Stimulated activated naive B cell treated with anti-CD40 and anti-IgM and Interleukin-4, amounts not matched to agents 10 μg/mL and 1 μg/mL and 100 μg/mL, for 72 hours (primary cell): ENCODE results near the gene MSMB.
"Not testable (repeated sequence)": the region's sequence is repeated elsewhere in the genome, so short reads cannot be mapped to it uniquely, and the experiment has no call there.

ENCODE experiments used
- ATAC-seq, 2 donors: fragments of 150-1000 bp; cut with Tn5 transposase; replicated peaks; 2 replicates each; pipeline ENCODE4 v1.10.0; 2021; ENCODE audit warnings: moderate library complexity in 1 of 2
- DNase-seq: peaks from one replicate; pipeline ENCODE4 v3.0.0; 2021
- H3K27ac Mint-ChIP-seq: one replicate; pipeline ENCODE4 v1.8.0; 2022; ENCODE audit warnings: mild to moderate bottlenecking, mixed read lengths
- H3K27me3 Mint-ChIP-seq, 2 donors: one replicate each; pipeline ENCODE4 v1.8.0; 2022; ENCODE audit warnings: mixed read lengths in 2 of 2
- H3K36me3 Mint-ChIP-seq, 2 donors: one replicate each; pipeline ENCODE4 v1.8.0; 2022; ENCODE audit warnings: mixed read lengths in 2 of 2, mild to moderate bottlenecking in 1 of 2
- H3K4me1 Mint-ChIP-seq, 2 donors: one replicate each; pipeline ENCODE4 v1.8.0; 2022; ENCODE audit warnings: mixed read lengths in 2 of 2, mild to moderate bottlenecking in 1 of 2
- H3K4me3 Mint-ChIP-seq, 2 donors: one replicate each; pipeline ENCODE4 v1.8.0; 2022; ENCODE audit warnings: mild to moderate bottlenecking in 2 of 2, mixed read lengths in 2 of 2, moderate library complexity in 1 of 2
- H3K9me3 Mint-ChIP-seq, 2 donors: one replicate each; pipeline ENCODE4 v1.8.0; 2022; ENCODE audit warnings: mixed read lengths in 2 of 2, mild to moderate bottlenecking in 1 of 2

Gene MSMB

GRCh38 chr10:46055771-46056170 is 9.7 kb upstream of the MSMB start:
- peaks cover 0 to 1% of the 10 kb centered on the region in 2 donors for H3K4me1 Mint-ChIP-seq
- ATAC-seq = no peak
- H3K27me3 Mint-ChIP-seq = peaks cover 10 to 11% of the 10 kb centered on the region in 2 donors
- peaks cover 4 to 5% of the 10 kb centered on the region in 2 donors for H3K9me3 Mint-ChIP-seq
- H3K4me3 Mint-ChIP-seq = no peak overlapping the region
- H3K27ac Mint-ChIP-seq = no peak overlapping the region
- no peak for DNase-seq
- H3K36me3 Mint-ChIP-seq = peaks cover 3 to 7% of the 10 kb centered on the region in 2 donors

- Mint-ChIP-seq H3K9me3 (peaks cover 4 to 5% of the 10 kb centered on the region in 2 donors), H3K4me3 (no peak overlapping the region), H3K27ac (no peak overlapping the region), H3K36me3 (peaks cover 3 to 7% of the 10 kb centered on the region in 2 donors), H3K4me1 (peaks cover 0 to 1% of the 10 kb centered on the region in 2 donors), H3K27me3 (peaks cover 12 to 13% of the 10 kb centered on the region in 2 donors)
- DNase-seq (no peak), ATAC-seq (no peak)
Observed at GRCh38 chr10:46053534-46054434, 7.7 kb upstream of the MSMB start.

- peaks cover 12 to 13% of the 10 kb centered on the region in 2 donors for H3K27me3 Mint-ChIP-seq
- H3K4me1 Mint-ChIP-seq = peaks cover 0 to 1% of the 10 kb centered on the region in 2 donors
- DNase-seq = no peak
- ATAC-seq = no peak
- H3K4me3 Mint-ChIP-seq = no peak overlapping the region
- H3K27ac Mint-ChIP-seq = no peak overlapping the region
- H3K9me3 Mint-ChIP-seq = peaks cover 4 to 5% of the 10 kb centered on the region in 2 donors
- H3K36me3 Mint-ChIP-seq = peaks cover 3 to 7% of the 10 kb centered on the region in 2 donors
Observed at GRCh38 chr10:46052791-46053375, 6.8 kb upstream of the MSMB start.

GRCh38 chr10:46052057-46052790 is 6.2 kb upstream of the MSMB start:
- no peak overlapping the region for H3K27ac Mint-ChIP-seq
- no peak for ATAC-seq
- peaks cover 3 to 4% of the 10 kb centered on the region in 2 donors for H3K9me3 Mint-ChIP-seq
- peaks cover 0 to 1% of the 10 kb centered on the region in 2 donors for H3K4me1 Mint-ChIP-seq
- no peak for DNase-seq
- no peak overlapping the region for H3K4me3 Mint-ChIP-seq
- peaks cover 10 to 12% of the 10 kb centered on the region in 2 donors for H3K27me3 Mint-ChIP-seq
- peaks cover 3 to 4% of the 10 kb centered on the region in 2 donors for H3K36me3 Mint-ChIP-seq

- Mint-ChIP-seq H3K36me3 (no peaks in the 10 kb centered on the region), H3K27ac (no peak overlapping the region), H3K4me3 (no peak overlapping the region), H3K4me1 (peaks cover 0 to 1% of the 10 kb centered on the region in 2 donors), H3K9me3 (no peaks in the 10 kb centered on the region), H3K27me3 (peaks cover 10 to 12% of the 10 kb centered on the region in 2 donors)
- ATAC-seq = no peak
- DNase-seq = no peak
Observed at GRCh38 chr10:46050941-46051623, 5.0 kb upstream of the MSMB start.

- peaks cover 7 to 12% of the 10 kb centered on the region in 2 donors for H3K27me3 Mint-ChIP-seq
- not testable (repeated sequence) for DNase-seq, H3K4me1 Mint-ChIP-seq, H3K4me3 Mint-ChIP-seq, ATAC-seq, H3K36me3 Mint-ChIP-seq, H3K27ac Mint-ChIP-seq, H3K9me3 Mint-ChIP-seq
Observed at GRCh38 chr10:46049497-46049831, 3.4 kb upstream of the MSMB start.

GRCh38 chr10:46048152-46048551 is 2.1 kb upstream of the MSMB start:
- ATAC-seq (no peak), DNase-seq (no peak)
- Mint-ChIP-seq H3K4me3 (no peak overlapping the region), H3K27me3 (peaks cover 7 to 12% of the 10 kb centered on the region in 2 donors), H3K9me3 (no peaks in the 10 kb centered on the region), H3K4me1 (peaks cover 0 to 1% of the 10 kb centered on the region in 2 donors), H3K27ac (no peak overlapping the region), H3K36me3 (no peaks in the 10 kb centered on the region)

GRCh38 chr10:46042527-46042926 is 3.5 kb downstream of the MSMB start:
- Mint-ChIP-seq H3K27ac (no peak overlapping the region), H3K4me3 (no peak overlapping the region), H3K4me1 (no peaks in the 10 kb centered on the region), H3K9me3 (no peaks in the 10 kb centered on the region), H3K27me3 (no peaks in the 10 kb centered on the region), H3K36me3 (no peaks in the 10 kb centered on the region)
- ATAC-seq = no peak
- DNase-seq = no peak

GRCh38 chr10:46040004-46040403 is 6.1 kb downstream of the MSMB start:
- Mint-ChIP-seq H3K4me3 (no peak overlapping the region), H3K27me3 (peaks cover 0 to 5% of the 10 kb centered on the region in 2 donors), H3K27ac (no peak overlapping the region), H3K4me1 (no peaks in the 10 kb centered on the region), H3K9me3 (no peaks in the 10 kb centered on the region), H3K36me3 (no peaks in the 10 kb centered on the region)
- DNase-seq (no peak), ATAC-seq (no peak)

- no peak overlapping the region for H3K27ac Mint-ChIP-seq
- no peak overlapping the region for H3K4me3 Mint-ChIP-seq
- H3K36me3 Mint-ChIP-seq = no peaks in the 10 kb centered on the region
- no peaks in the 10 kb centered on the region for H3K4me1 Mint-ChIP-seq
- no peak for DNase-seq
- no peak for ATAC-seq
- H3K27me3 Mint-ChIP-seq = peaks cover 0 to 5% of the 10 kb centered on the region in 2 donors
- H3K9me3 Mint-ChIP-seq = no peaks in the 10 kb centered on the region
Observed at GRCh38 chr10:46037107-46037825, 8.8 kb downstream of the MSMB start.

- DNase-seq (no peak), ATAC-seq (no peak)
- Mint-ChIP-seq H3K36me3 (no peaks in the 10 kb centered on the region), H3K4me1 (no peaks in the 10 kb centered on the region), H3K9me3 (no peaks in the 10 kb centered on the region), H3K27ac (no peak overlapping the region), H3K27me3 (peaks cover 0 to 5% of the 10 kb centered on the region in 2 donors), H3K4me3 (no peak overlapping the region)
Observed at GRCh38 chr10:46035923-46036849, 9.9 kb downstream of the MSMB start.

- no peak overlapping the region for H3K4me3 Mint-ChIP-seq
- ATAC-seq (no peak), DNase-seq (no peak)
- H3K27me3 Mint-ChIP-seq = peaks cover 0 to 5% of the 10 kb centered on the region in 2 donors
- peaks cover 6 to 17% of the 10 kb centered on the region in 2 donors for H3K4me1 Mint-ChIP-seq
- no peaks in the 10 kb centered on the region for H3K9me3 Mint-ChIP-seq
- H3K27ac Mint-ChIP-seq = no peak overlapping the region
- peaks cover 1 to 4% of the 10 kb centered on the region in 2 donors for H3K36me3 Mint-ChIP-seq
Observed at GRCh38 chr10:46033602-46034011, 12.5 kb downstream of the MSMB start.
